HepG2 (cell line): ENCODE results near the gene STX1B. TPM values are rescaled to one million over a fixed set of nuclear protein-coding genes. Genes with fewer than 3 reads are reported as not detected.
A peak's percentile ranks its signal among the peaks of the same experiment; 100 is the strongest.

Experiments used
- FOXO4 ChIP-seq: sonication (generic); formaldehyde crosslinking; conservative IDR thresholded peaks from 2 replicates; pipeline ENCODE4 v1.8.1; 2023; ENCODE audit warnings: missing genetic modification reagents
- IKZF4 ChIP-seq: sonication (generic); formaldehyde crosslinking; IDR thresholded peaks from 2 replicates; pipeline ENCODE4 v1.5.1; 2020; ENCODE audit warnings: borderline replicate concordance, mild to moderate bottlenecking, low read depth, missing genetic modification reagents; ENCODE audit errors: not compliant biosample characterization
- KLF6 ChIP-seq: IDR thresholded peaks from 2 replicates; pipeline ENCODE4 v1.8.0; 2016; ENCODE audit warnings: missing biosample characterization, missing genetic modification reagents
- NFYB ChIP-seq: sonication (generic); formaldehyde crosslinking; IDR thresholded peaks from 2 replicates; pipeline ENCODE4 v1.4.0; 2020; ENCODE audit warnings: missing genetic modification reagents
- SOX13 ChIP-seq, 3 experiments: fragments of 450-650 bp in 1 of 3; sonication (generic) in 1 of 3; formaldehyde crosslinking in 1 of 3; IDR thresholded peaks in 2 of 3; conservative IDR thresholded peaks in 1 of 3; 2 replicates each; pipeline versions ENCODE4 v1.5.0 to v1.6.1; 2016 to 2020; ENCODE audit warnings: antibody characterized with exemption in 1 of 3, mild to moderate bottlenecking in 1 of 3, missing compliant biosample characterization in 1 of 3, missing genetic modification reagents in 1 of 3, moderate library complexity in 1 of 3
- TGIF2 ChIP-seq: IDR thresholded peaks from 2 replicates; pipeline ENCODE4 v1.6.1; 2016; ENCODE audit warnings: control low read depth, missing compliant biosample characterization
- U2AF1 ChIP-seq: fragments of 200-400 bp; formaldehyde crosslinking; optimal IDR thresholded peaks from 2 replicates; pipeline ENCODE3; 2017; ENCODE audit warnings: mild to moderate bottlenecking, low read depth, low read length
- ZBTB10 ChIP-seq: sonication (generic); formaldehyde crosslinking; IDR thresholded peaks from 2 replicates; pipeline ENCODE4 v1.4.0; 2020; ENCODE audit warnings: missing genetic modification reagents, borderline replicate concordance
- ZBTB46 ChIP-seq: sonication (generic); formaldehyde crosslinking; IDR thresholded peaks from 2 replicates; pipeline ENCODE4 v1.4.0; 2020; ENCODE audit warnings: mild to moderate bottlenecking, missing genetic modification reagents, borderline replicate concordance
- ZNF296 ChIP-seq: sonication (generic); formaldehyde crosslinking; conservative IDR thresholded peaks from 2 replicates; pipeline ENCODE4 v1.5.0; 2020; ENCODE audit warnings: mild to moderate bottlenecking, missing genetic modification reagents
- ZNF629 ChIP-seq: sonication (generic); formaldehyde crosslinking; conservative IDR thresholded peaks from 2 replicates; pipeline ENCODE4 v1.5.0; 2020; ENCODE audit warnings: missing genetic modification reagents
- ZNF788 ChIP-seq: sonication (generic); formaldehyde crosslinking; IDR thresholded peaks from 2 replicates; pipeline ENCODE4 v1.5.0; 2020; ENCODE audit warnings: mild to moderate bottlenecking, missing genetic modification reagents, borderline replicate concordance
- polyA plus RNA-seq, 8 experiments: library from polyadenylated mRNA; depleted of rRNA in 3 of 8; stranded (reverse) in 7 of 8; unstranded in 1 of 8; fragments of >200 nt; fragmentation: Illumina TruSeq in 4 of 8; extraction: Trizol in 4 of 8; gene quantifications; 2 replicates each; pipeline versions ENCODE4 v1.2.1 to v1.2.3, GENCODE V29; 2011 to 2016; ENCODE audit warnings: low read depth in 4 of 8, missing spikeins in 1 of 8, mixed read lengths in 1 of 8; ENCODE audit not compliant: insufficient read depth in 1 of 8
- total RNA-seq, 5 experiments: library from RNA; depleted of rRNA; stranded (reverse); fragments of >200 nt; fragmentation: Illumina TruSeq; extraction: Trizol; gene quantifications; 2 replicates each; pipeline ENCODE4 v1.2.3, GENCODE V29; 2016; ENCODE audit warnings: low read depth in 1 of 5
- TF ChIP-seq, protein P1 (sequence below), 2 experiments: sonication (generic) in 1 of 2; formaldehyde crosslinking in 1 of 2; IDR thresholded peaks; 2 replicates each; pipeline versions ENCODE4 v1.4.0 to v1.6.1; 2018 to 2020; ENCODE audit warnings: missing genetic modification reagents in 2 of 2, borderline replicate concordance in 1 of 2, low read depth in 1 of 2, mild to moderate bottlenecking in 1 of 2, missing biosample characterization in 1 of 2
- TF ChIP-seq, protein P2 (sequence below), 2 experiments: sonication (generic) in 1 of 2; formaldehyde crosslinking in 1 of 2; IDR thresholded peaks; 2 replicates each; pipeline versions ENCODE4 v1.4.0 to v1.6.1; 2016 to 2020; ENCODE audit warnings: borderline replicate concordance in 1 of 2, low read depth in 1 of 2, mild to moderate bottlenecking in 1 of 2, missing genetic modification reagents in 1 of 2

Gene STX1B
- total and polyA plus RNA-seq, 2 of the 13 experiments (the other 11 are each of a cell fraction or from before 2014, with no cell fraction given), result 2.1 to 3.0 TPM

GRCh38 chr16:30985401-30986128 is 24.9 kb downstream of the STX1B start (continued):
- TF ChIP-seq ZBTB10 (CRISPR knock-in tag) (no peak), KLF6 (CRISPR knock-in tag) (no peak; the same call in 1 of the 2 replicates), TGIF2 (CRISPR knock-in tag) (no peak), FOXO4 (CRISPR knock-in tag) (no peak), ZNF788 (CRISPR knock-in tag) (no peak), SOX13 (IDR thresholded peaks at IDR 0.05) (no peak), SOX13 (CRISPR knock-in tag; conservative IDR thresholded peaks at IDR 0.05 in 1 of 2, IDR thresholded peaks at IDR 0.05 in 1 of 2) (no peak), ZBTB46 (CRISPR knock-in tag) (peak; percentile 70; the same call in 1 of the 2 replicates), NFYB (no peak), ZNF296 (CRISPR knock-in tag) (peak; percentile 83; the same call in 1 of the 2 replicates), ZNF629 (peak; percentile 52; the same call in 1 of the 2 replicates), IKZF4 (CRISPR knock-in tag) (no peak), U2AF1 (no peak)
- TF ChIP-seq, protein P1, sequence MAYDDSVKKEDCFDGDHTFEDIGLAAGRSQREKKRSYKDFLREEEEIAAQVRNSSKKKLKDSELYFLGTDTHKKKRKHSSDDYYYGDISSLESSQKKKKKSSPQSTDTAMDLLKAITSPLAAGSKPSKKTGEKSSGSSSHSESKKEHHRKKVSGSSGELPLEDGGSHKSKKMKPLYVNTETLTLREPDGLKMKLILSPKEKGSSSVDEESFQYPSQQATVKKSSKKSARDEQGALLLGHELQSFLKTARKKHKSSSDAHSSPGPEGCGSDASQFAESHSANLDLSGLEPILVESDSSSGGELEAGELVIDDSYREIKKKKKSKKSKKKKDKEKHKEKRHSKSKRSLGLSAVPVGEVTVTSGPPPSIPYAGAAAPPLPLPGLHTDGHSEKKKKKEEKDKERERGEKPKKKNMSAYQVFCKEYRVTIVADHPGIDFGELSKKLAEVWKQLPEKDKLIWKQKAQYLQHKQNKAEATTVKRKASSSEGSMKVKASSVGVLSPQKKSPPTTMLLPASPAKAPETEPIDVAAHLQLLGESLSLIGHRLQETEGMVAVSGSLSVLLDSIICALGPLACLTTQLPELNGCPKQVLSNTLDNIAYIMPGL (CRISPR knock-in tag; IDR thresholded peaks at IDR 0.05; ENCODE audit: borderline replicate concordance in 1 of 2, low read depth in 1 of 2), result peak; percentile 90 to 95
- TF ChIP-seq, protein P2, sequence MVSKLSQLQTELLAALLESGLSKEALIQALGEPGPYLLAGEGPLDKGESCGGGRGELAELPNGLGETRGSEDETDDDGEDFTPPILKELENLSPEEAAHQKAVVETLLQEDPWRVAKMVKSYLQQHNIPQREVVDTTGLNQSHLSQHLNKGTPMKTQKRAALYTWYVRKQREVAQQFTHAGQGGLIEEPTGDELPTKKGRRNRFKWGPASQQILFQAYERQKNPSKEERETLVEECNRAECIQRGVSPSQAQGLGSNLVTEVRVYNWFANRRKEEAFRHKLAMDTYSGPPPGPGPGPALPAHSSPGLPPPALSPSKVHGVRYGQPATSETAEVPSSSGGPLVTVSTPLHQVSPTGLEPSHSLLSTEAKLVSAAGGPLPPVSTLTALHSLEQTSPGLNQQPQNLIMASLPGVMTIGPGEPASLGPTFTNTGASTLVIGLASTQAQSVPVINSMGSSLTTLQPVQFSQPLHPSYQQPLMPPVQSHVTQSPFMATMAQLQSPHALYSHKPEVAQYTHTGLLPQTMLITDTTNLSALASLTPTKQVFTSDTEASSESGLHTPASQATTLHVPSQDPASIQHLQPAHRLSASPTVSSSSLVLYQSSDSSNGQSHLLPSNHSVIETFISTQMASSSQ (IDR thresholded peaks at IDR 0.05; ENCODE audit: low read depth), result no peak
- TF ChIP-seq, protein P2 (CRISPR knock-in tag; IDR thresholded peaks at IDR 0.05; ENCODE audit: borderline replicate concordance), result peak; percentile 22; the same call in 1 of the 2 replicates
